ENCODE measurements around the gene CAPZA3. TPM values are rescaled to one million over a fixed set of nuclear protein-coding genes. Genes with fewer than 3 reads are reported as not detected.

The CAPZA3 gene
- total RNA-seq, 1 experiment from 2014 or later = not detected

GRCh38 chr12:18706798-18707197 is 31.1 kb upstream of the CAPZA3 start:
- no peaks in the 10 kb centered on the region for H3K9me3 ChIP-seq (ENCODE audit: low read depth, low read length, poor library complexity, severe bottlenecking)
- POLR2A ChIA-PET (ENCODE audit: low non-redundant PET) = no interaction called here
- no peak overlapping the region for H3K4me3 ChIP-seq (ENCODE audit: low read depth, low read length, poor library complexity, severe bottlenecking)
- no peak for DNase-seq (ENCODE audit: low spot score)
- TF ChIP-seq EZH2 (IDR thresholded peaks at IDR 0.05; ENCODE audit: borderline replicate concordance, low read depth, low read length, poor library complexity, severe bottlenecking) (no peak), CTCF (conservative IDR thresholded peaks at IDR 0.05; ENCODE audit: low read depth, low read length) (no peak)
- no peak overlapping the region for H3K27ac ChIP-seq (ENCODE audit: low read depth, low read length, poor library complexity, severe bottlenecking)
- CTCF ChIA-PET = no interaction called here
- H3K36me3 ChIP-seq (ENCODE audit: insufficient read depth, low read length, poor library complexity, severe bottlenecking) = no peaks in the 10 kb centered on the region
- H3K27me3 ChIP-seq (replicated peaks; ENCODE audit: insufficient read depth, low read depth, low read length, poor library complexity) = no peaks in the 10 kb centered on the region
- intact Hi-C loops (cut with micrococcal nuclease; ENCODE audit: unreplicated experiment) = no loop called here
- BruUV-seq (replicated peaks) = no TSS peak
- H3K4me1 ChIP-seq (ENCODE audit: insufficient read depth, low read length, poor library complexity, severe bottlenecking) = no peaks in the 10 kb centered on the region

GRCh38 chr12:18716236-18716635 is 21.7 kb upstream of the CAPZA3 start:
- TF ChIP-seq CTCF (conservative IDR thresholded peaks at IDR 0.05; ENCODE audit: low read depth, low read length) = no peak
- TF ChIP-seq EZH2 (IDR thresholded peaks at IDR 0.05; ENCODE audit: borderline replicate concordance, low read depth, low read length, poor library complexity, severe bottlenecking) = no peak
- Histone ChIP-seq H3K27ac (ENCODE audit: low read depth, low read length, poor library complexity, severe bottlenecking) (no peak overlapping the region), H3K36me3 (ENCODE audit: insufficient read depth, low read length, poor library complexity, severe bottlenecking) (no peaks in the 10 kb centered on the region), H3K9me3 (ENCODE audit: low read depth, low read length, poor library complexity, severe bottlenecking) (no peaks in the 10 kb centered on the region), H3K4me3 (ENCODE audit: low read depth, low read length, poor library complexity, severe bottlenecking) (no peak overlapping the region), H3K4me1 (ENCODE audit: insufficient read depth, low read length, poor library complexity, severe bottlenecking) (no peaks in the 10 kb centered on the region), H3K27me3 (replicated peaks; ENCODE audit: insufficient read depth, low read depth, low read length, poor library complexity) (no peaks in the 10 kb centered on the region)
- BruUV-seq (replicated peaks) = no TSS peak
- intact Hi-C loops (cut with micrococcal nuclease; ENCODE audit: unreplicated experiment) = no loop called here
- ChIA-PET CTCF (no interaction called here), POLR2A (ENCODE audit: low non-redundant PET) (no interaction called here)
- no peak for DNase-seq (ENCODE audit: low spot score)

GRCh38 chr12:18718462-18718861 is 19.5 kb upstream of the CAPZA3 start:
- POLR2A ChIA-PET (ENCODE audit: low non-redundant PET) = no interaction called here
- Histone ChIP-seq H3K36me3 (ENCODE audit: insufficient read depth, low read length, poor library complexity, severe bottlenecking) (no peaks in the 10 kb centered on the region), H3K27me3 (replicated peaks; ENCODE audit: insufficient read depth, low read depth, low read length, poor library complexity) (no peaks in the 10 kb centered on the region), H3K4me3 (ENCODE audit: low read depth, low read length, poor library complexity, severe bottlenecking) (no peak overlapping the region), H3K27ac (ENCODE audit: low read depth, low read length, poor library complexity, severe bottlenecking) (no peak overlapping the region), H3K4me1 (ENCODE audit: insufficient read depth, low read length, poor library complexity, severe bottlenecking) (no peaks in the 10 kb centered on the region), H3K9me3 (ENCODE audit: low read depth, low read length, poor library complexity, severe bottlenecking) (no peaks in the 10 kb centered on the region)
- no peak for DNase-seq (ENCODE audit: low spot score)
- intact Hi-C loops (cut with micrococcal nuclease; ENCODE audit: unreplicated experiment) = no loop called here
- CTCF ChIA-PET = no interaction called here
- TF ChIP-seq CTCF (conservative IDR thresholded peaks at IDR 0.05; ENCODE audit: low read depth, low read length) = no peak
- TF ChIP-seq EZH2 (IDR thresholded peaks at IDR 0.05; ENCODE audit: borderline replicate concordance, low read depth, low read length, poor library complexity, severe bottlenecking) = no peak
- BruUV-seq (replicated peaks) = no TSS peak

All from A673 (cell line).